ENCODE results near the gene MDM4.

Gene MDM4

DNA sequence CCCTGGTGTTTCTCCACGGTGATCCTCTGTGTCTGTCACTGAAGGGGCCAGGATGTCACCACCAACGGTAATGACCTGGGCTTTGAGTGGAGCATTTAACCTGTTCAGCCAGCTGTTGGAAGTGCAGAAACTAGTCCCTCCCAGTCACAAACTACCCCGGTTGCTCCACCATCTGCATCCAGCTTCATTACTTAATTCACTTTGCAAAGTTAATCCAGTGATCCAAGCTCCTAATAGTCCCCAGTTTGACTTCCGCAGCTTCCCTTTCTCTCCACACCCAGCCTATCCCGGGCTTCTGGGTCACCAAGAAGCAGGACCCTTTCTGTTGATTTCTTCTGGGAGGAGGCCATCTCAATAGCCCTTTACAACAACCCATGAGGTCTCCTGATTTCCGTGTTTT, 63.5 kb downstream of the MDM4 start:
- no peak for DNase-seq (ENCODE audit: extremely low read depth, low read depth)
- H3K4me3 ChIP-seq (replicated peaks; ENCODE audit: low read depth, low read length): no peak overlapping the region
- TF ChIP-seq, protein P1, sequence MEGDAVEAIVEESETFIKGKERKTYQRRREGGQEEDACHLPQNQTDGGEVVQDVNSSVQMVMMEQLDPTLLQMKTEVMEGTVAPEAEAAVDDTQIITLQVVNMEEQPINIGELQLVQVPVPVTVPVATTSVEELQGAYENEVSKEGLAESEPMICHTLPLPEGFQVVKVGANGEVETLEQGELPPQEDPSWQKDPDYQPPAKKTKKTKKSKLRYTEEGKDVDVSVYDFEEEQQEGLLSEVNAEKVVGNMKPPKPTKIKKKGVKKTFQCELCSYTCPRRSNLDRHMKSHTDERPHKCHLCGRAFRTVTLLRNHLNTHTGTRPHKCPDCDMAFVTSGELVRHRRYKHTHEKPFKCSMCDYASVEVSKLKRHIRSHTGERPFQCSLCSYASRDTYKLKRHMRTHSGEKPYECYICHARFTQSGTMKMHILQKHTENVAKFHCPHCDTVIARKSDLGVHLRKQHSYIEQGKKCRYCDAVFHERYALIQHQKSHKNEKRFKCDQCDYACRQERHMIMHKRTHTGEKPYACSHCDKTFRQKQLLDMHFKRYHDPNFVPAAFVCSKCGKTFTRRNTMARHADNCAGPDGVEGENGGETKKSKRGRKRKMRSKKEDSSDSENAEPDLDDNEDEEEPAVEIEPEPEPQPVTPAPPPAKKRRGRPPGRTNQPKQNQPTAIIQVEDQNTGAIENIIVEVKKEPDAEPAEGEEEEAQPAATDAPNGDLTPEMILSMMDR (IDR thresholded peaks at IDR 0.05; ENCODE audit: low read depth, low read length, missing control alignments): no peak

DNA sequence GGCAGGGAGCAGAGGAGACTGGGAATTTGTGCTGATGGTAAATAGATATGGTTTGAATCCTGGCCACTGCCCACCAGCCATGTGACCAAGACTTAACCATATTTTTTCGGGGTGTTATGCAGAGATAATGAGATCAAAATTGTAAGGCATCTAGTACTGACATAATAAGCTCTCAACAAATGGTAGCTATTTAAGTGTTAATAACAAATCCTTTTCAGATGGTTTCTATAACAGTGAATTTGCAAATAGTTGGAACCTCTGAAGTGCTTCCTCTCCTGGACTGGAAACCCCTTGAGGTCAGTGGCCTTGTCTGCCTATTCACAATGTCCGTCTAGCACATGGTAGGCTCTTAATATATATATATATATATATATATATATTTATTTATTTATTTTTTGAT, 64.7 kb downstream of the MDM4 start:
- H3K4me3 ChIP-seq (replicated peaks; ENCODE audit: low read depth, low read length): no peak overlapping the region
- TF ChIP-seq, protein P1 (IDR thresholded peaks at IDR 0.05; ENCODE audit: low read depth, low read length, missing control alignments): no peak
- no peak for DNase-seq (ENCODE audit: extremely low read depth, low read depth)

DNA sequence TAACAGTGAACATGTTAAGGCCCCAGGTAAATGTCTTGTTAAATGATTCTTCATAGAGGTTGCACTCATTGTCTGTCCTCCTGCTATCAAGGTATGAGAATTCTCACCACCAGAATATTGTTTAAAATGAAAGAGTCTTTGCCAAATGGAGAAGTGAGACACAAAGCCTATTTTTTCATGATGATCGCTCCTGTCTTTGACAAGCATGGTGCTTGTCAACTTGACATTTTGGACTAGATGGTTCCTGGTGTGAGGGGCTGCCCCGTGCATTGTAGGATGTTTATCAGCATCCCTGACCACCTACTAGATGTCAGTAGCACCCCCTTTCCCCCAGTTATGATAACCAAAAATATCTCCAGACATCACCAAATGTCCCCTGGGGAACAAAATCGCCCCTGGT, 65.6 kb downstream of the MDM4 start:
- no peak for DNase-seq (ENCODE audit: extremely low read depth, low read depth)
- no peak overlapping the region for H3K4me3 ChIP-seq (replicated peaks; ENCODE audit: low read depth, low read length)
- TF ChIP-seq, protein P1 (IDR thresholded peaks at IDR 0.05; ENCODE audit: low read depth, low read length, missing control alignments): no peak

DNA sequence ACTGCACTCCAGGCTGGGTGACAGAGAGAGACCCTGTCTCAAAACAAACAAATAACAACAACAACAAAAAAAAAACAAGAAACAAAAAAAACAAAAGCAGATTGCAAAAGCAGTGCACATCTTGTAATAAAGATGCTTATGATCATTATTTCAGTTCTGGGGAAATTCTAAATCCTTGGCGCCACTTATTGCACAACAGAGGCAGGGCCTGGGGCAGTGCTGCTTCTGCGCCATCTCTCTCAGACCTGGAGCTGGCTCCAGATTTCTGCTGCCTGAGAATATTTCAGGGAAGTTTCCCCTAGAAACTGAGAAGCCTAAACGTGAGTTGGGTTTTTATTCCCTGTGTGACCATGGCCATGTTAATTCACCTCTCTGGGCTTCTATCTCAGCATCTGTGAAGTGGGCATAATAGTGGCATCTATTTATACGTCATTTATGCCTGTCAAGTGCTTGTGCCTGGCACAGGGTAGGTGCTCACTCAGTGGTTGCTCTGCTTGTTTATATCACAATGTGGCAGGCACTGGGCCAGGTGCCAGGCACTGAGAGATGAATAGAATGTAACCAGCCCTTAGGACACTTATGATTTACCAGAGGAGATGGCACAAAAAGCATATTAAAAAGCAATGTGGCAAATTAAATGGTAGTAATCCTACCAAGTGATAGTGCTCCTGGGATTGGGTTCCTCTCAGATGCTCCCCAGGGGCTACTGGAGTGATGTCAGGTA, 67.9 kb downstream of the MDM4 start:
- TF ChIP-seq, protein P1 (IDR thresholded peaks at IDR 0.05; ENCODE audit: low read depth, low read length, missing control alignments): no peak
- H3K4me3 ChIP-seq (replicated peaks; ENCODE audit: low read depth, low read length): no peak overlapping the region
- DNase-seq (ENCODE audit: extremely low read depth, low read depth): no peak

DNA sequence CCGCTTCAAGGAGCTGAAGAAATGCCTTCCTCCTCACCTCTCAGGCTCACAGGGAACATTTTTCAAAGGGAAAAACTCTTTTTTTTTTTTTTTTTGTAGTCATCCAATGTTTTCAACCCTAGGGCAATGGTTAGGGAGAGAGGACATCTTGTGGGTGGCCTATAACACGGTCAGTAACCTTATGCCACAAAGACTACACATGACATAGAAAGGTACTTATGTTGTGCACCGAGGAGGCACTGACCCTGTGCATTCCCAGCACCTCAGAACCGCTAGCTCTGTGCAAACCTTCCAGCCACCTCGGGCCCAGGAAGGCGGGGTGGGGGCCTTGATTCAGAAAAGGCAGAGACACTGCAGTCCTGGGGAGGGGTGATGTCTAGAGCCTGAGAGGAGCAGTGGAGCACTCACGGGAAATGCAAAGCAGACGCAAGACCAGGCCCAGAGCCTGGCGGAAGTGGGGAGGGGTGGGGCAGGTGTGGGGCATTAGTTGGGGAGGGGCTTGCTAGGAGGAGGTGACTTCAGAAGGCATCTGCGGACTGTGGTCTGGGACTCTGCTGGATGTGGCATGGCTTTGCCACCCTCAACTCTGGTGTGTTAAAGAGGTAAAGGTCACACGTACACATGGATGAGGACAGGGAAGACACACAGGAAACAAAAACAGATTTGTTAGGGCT, 68.6 kb downstream of the MDM4 start:
- no peak overlapping the region for H3K4me3 ChIP-seq (replicated peaks; ENCODE audit: low read depth, low read length)
- no peak for DNase-seq (ENCODE audit: extremely low read depth, low read depth)
- TF ChIP-seq, protein P1 (IDR thresholded peaks at IDR 0.05; ENCODE audit: low read depth, low read length, missing control alignments): no peak

DNA sequence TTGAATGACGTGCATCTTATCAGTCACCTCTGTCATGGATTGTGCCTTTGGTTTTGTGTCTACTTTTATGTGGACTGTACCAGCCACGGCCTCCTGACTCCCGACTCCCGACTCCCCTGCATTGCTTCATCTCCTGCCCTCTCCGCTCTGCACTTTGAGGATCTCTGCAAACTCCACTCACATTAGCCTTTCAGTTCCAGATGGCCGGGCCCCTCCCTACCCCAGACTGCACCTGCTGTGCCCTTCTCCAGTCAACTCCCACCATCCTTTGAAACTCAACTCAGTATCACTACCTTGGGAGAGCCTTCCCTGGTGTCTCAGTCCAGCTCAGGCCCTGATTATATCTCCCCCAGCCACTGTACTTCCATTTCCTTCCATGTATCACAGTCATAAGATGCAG, 71.4 kb downstream of the MDM4 start:
- TF ChIP-seq, protein P1 (IDR thresholded peaks at IDR 0.05; ENCODE audit: low read depth, low read length, missing control alignments): no peak
- no peak for DNase-seq (ENCODE audit: extremely low read depth, low read depth)
- no peak overlapping the region for H3K4me3 ChIP-seq (replicated peaks; ENCODE audit: low read depth, low read length)
